ENCODE measurements around the gene ABCA12. TPM values are rescaled to one million over a fixed set of nuclear protein-coding genes. Genes with fewer than 3 reads are reported as not detected.

Gene ABCA12
- total and polyA plus RNA-seq, 9 of the 15 experiments (the other 6 are each of a cell fraction or from before 2014, with no cell fraction given): 0.02 to 0.03 TPM; not detected in 7

DNA sequence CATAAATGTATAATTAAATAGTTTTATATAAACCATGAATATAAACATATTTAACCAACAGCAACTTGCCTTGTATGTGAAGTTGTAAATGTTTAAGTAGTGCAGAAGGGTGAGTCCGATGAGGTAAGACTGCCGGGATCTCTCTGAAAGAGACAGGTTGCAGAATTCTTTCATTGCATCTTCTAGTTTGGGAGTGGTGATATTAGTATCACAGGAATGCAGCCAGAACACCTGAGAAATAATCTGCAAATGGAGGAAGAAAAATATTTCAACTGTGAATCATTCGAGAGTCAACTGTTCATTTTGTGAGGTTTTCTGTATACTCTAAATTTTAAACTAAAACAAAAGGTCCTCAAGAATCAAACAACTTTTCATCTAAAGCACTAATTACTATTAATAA lies 123.0 kb downstream of the ABCA12 start (continued):
- TF ChIP-seq, protein P1, sequence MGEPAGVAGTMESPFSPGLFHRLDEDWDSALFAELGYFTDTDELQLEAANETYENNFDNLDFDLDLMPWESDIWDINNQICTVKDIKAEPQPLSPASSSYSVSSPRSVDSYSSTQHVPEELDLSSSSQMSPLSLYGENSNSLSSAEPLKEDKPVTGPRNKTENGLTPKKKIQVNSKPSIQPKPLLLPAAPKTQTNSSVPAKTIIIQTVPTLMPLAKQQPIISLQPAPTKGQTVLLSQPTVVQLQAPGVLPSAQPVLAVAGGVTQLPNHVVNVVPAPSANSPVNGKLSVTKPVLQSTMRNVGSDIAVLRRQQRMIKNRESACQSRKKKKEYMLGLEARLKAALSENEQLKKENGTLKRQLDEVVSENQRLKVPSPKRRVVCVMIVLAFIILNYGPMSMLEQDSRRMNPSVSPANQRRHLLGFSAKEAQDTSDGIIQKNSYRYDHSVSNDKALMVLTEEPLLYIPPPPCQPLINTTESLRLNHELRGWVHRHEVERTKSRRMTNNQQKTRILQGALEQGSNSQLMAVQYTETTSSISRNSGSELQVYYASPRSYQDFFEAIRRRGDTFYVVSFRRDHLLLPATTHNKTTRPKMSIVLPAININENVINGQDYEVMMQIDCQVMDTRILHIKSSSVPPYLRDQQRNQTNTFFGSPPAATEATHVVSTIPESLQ (CRISPR knock-in tag; IDR thresholded peaks at IDR 0.05): no peak
- TF ChIP-seq ZNF175 (CRISPR knock-in tag; IDR thresholded peaks at IDR 0.05; ENCODE audit: low read depth): no peak

DNA sequence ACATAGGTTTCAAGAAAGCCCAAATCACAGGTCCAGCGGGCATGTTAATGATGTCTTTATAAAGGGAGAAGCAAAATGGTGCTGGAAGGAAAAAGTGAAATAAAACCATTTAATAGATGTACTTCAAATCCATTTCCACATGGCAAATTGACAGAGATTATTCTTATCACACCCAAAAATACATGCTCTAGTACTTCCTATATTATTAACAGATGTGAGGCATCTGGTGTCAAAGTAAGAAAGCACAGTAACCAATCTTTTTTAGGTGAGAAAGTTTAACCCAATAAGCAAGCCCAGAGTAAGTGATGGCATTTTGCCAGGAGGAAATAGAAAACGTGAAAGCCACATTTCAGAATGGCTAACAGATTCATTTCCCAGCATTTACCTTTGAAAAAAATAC lies 128.0 kb downstream of the ABCA12 start:
- H3K9ac ChIP-seq (ENCODE audit: insufficient read depth in 1 of 2, low read depth in 2 of 2, low read length in 2 of 2): no peak overlapping the region
- H3K9me3 ChIP-seq (replicated peaks; ENCODE audit: control insufficient read depth, insufficient read depth, low read depth, low read length): no peaks in the 10 kb centered on the region
- H3K79me2 ChIP-seq (ENCODE audit: control insufficient read depth, insufficient read depth, low read length): no peaks in the 10 kb centered on the region
- H2AFZ ChIP-seq (ENCODE audit: low read depth, low read length): no peak overlapping the region
- FAIRE-seq (no peak), ATAC-seq (no peak), DNase-seq (ENCODE audit: extremely low read depth in 1 of 4, low spot score in 3 of 4) (no peak)
- no peaks in the 10 kb centered on the region for H3K9me1 ChIP-seq (ENCODE audit: control insufficient read depth, insufficient read depth, low read length)
- H3K27me3 ChIP-seq (ENCODE audit: control insufficient read depth in 2 of 2, insufficient read depth in 2 of 2, low read length in 2 of 2): no peaks in the 10 kb centered on the region
- no peak overlapping the region for H3K4me2 ChIP-seq (ENCODE audit: insufficient read depth, low read length)
- intact Hi-C loops (cut with micrococcal nuclease): no loop called here
- ChIA-PET POLR2A (no interaction called here), CTCF (ENCODE audit: low intra/inter-chr PET ratio) (no interaction called here)
- H3K36me3 ChIP-seq (ENCODE audit: control insufficient read depth, insufficient read depth, low read length): no peaks in the 10 kb centered on the region
- TF ChIP-seq, protein P2, sequence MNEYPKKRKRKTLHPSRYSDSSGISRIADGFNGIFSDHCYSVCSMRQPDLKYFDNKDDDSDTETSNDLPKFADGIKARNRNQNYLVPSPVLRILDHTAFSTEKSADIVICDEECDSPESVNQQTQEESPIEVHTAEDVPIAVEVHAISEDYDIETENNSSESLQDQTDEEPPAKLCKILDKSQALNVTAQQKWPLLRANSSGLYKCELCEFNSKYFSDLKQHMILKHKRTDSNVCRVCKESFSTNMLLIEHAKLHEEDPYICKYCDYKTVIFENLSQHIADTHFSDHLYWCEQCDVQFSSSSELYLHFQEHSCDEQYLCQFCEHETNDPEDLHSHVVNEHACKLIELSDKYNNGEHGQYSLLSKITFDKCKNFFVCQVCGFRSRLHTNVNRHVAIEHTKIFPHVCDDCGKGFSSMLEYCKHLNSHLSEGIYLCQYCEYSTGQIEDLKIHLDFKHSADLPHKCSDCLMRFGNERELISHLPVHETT (CRISPR knock-in tag; conservative IDR thresholded peaks at IDR 0.05 in 1 of 2, IDR thresholded peaks at IDR 0.05 in 1 of 2): no peak
- TF ChIP-seq KLF16 (IDR thresholded peaks at IDR 0.05) (no peak), TAF15 (IDR thresholded peaks at IDR 0.05; ENCODE audit: low read depth, low read length) (no peak), RBM15 (IDR thresholded peaks at IDR 0.05; ENCODE audit: insufficient read depth, low read length) (no peak), ZNF140 (CRISPR knock-in tag; IDR thresholded peaks at IDR 0.05) (no peak)
- BruUV-seq (replicated peaks): no TSS peak
- H3K4me1 ChIP-seq (replicated peaks in 1 of 2; ENCODE audit: control insufficient read depth in 2 of 2, insufficient read depth in 2 of 2, low read length in 2 of 2): no peaks in the 10 kb centered on the region
- 0% methylated on average over 2 of the region's 2 CpGs for WGBS (ENCODE audit: insufficient coverage, low coverage, missing lambda C conversion rate)
- in situ Hi-C loops (cut with MboI): no loop called here
- no peaks in the 10 kb centered on the region for H4K20me1 ChIP-seq (replicated peaks; ENCODE audit: control insufficient read depth, insufficient read depth, low read length)
- H3K4me3 ChIP-seq: no peak overlapping the region
- H3K27ac ChIP-seq (ENCODE audit: extremely low read depth, low read depth, low read length): no peak overlapping the region
